ENCODE data around the gene DPF3.
"Not testable (repeated sequence)": the region's sequence is repeated elsewhere in the genome, so short reads cannot be mapped to it uniquely, and the experiment has no call there.

Gene DPF3

DNA sequence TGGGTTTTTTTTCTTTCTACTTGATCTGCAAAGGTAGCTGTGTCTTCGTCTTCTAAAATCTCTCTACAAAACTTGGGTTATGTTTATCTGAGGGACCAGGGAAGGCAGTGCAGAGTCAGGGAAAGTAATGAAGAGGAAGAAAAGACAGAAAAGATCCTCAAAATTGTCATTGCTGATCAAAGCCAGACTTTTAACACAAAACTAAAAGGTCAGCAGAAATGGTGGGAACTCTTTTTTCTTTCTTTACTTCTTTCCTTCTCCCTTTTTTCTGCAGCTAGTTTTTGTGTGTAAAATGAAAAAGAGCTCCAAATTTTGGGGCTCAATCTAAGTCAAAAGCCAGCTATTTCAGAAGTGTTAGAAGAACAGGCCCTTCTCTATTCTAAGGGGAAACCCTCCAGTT lies 11.9 kb downstream of the DPF3 start:
- intact Hi-C loops (cut with micrococcal nuclease) = no loop called here
- Mint-ChIP-seq H3K9me3 (no peaks in the 10 kb centered on the region), H3K4me1 (ENCODE audit: low read depth) (peaks cover 15% of the 10 kb centered on the region), H3K36me3 (ENCODE audit: low read depth) (no peaks in the 10 kb centered on the region), H3K27me3 (peaks cover 32% of the 10 kb centered on the region), H3K27ac (no peak overlapping the region), H3K4me3 (no peak overlapping the region)

DNA sequence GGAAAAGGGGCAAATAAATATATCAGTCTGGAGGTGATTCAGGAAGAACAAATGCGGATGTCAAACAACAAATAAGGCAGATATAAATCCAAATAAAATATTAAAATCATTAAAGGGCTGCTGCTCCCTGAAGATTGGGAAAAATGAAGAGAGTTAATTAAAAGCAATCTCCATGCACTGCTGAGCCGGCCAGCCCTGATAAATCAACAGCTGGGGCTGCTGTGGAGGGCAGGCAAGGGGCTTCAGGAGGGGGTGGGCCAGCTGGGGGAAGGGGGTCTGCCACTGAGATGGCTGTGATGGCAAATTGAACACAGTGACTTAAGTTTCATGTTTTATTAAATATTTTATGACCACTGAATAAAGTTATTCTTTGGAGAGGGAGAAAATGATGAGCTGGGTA lies 12.4 kb downstream of the DPF3 start:
- Mint-ChIP-seq H3K9me3 (no peaks in the 10 kb centered on the region), H3K27me3 (peaks cover 34% of the 10 kb centered on the region), H3K27ac (no peak overlapping the region), H3K4me3 (no peak overlapping the region), H3K4me1 (ENCODE audit: low read depth) (peaks cover 15% of the 10 kb centered on the region), H3K36me3 (ENCODE audit: low read depth) (no peaks in the 10 kb centered on the region)
- intact Hi-C loops (cut with micrococcal nuclease) = no loop called here

DNA sequence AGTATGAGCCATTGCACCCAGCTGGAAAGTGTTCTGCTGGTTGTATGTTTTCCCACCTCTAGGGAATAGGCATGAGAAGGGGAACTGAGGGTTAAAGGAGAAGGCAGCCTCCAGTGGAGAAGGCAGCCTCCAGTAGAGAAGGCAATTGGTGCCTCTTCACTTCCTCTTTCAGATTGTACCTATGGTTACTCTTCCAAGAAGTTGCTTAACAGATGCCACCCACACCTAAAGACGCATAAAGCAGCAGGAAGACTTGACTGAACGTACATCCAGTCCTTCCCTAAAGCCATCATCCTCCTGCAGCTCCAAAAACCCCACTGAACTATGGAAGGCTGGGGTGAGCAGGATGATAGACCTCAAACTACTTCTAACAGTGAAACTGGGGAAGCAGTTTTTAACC lies 13.1 kb downstream of the DPF3 start:
- intact Hi-C loops (cut with micrococcal nuclease) = no loop called here
- no peaks in the 10 kb centered on the region for H3K9me3 Mint-ChIP-seq
- peaks cover 15% of the 10 kb centered on the region for H3K4me1 Mint-ChIP-seq (ENCODE audit: low read depth)
- no peak overlapping the region for H3K27ac Mint-ChIP-seq
- H3K4me3 Mint-ChIP-seq = no peak overlapping the region
- H3K36me3 Mint-ChIP-seq (ENCODE audit: low read depth) = no peaks in the 10 kb centered on the region
- peaks cover 33% of the 10 kb centered on the region for H3K27me3 Mint-ChIP-seq

DNA sequence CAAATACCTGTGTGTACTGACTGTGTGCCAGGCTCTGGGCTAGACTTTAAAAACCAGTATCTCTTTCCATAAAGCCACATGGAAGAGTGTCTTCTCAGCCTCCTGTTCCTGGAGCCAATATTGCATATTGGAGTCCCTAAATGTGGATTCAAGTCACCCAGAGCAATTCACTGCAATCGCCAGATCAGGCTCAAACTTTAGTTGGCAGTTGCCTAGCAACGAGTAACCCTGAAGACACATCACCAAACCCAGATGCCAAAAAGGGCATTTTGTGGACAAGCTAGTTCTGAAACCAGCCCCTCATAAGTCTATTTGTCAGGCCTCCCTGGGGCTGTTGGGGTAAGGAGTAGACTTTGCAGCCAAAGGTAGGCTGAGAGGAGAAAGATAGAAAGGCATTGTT lies 13.7 kb downstream of the DPF3 start:
- Mint-ChIP-seq H3K9me3 (peaks cover under 1% of the 10 kb centered on the region), H3K27ac (no peak overlapping the region), H3K27me3 (peaks cover 27% of the 10 kb centered on the region), H3K4me1 (ENCODE audit: low read depth) (peaks cover 15% of the 10 kb centered on the region), H3K4me3 (no peak overlapping the region), H3K36me3 (ENCODE audit: low read depth) (no peaks in the 10 kb centered on the region)
- intact Hi-C loops (cut with micrococcal nuclease) = no loop called here

DNA sequence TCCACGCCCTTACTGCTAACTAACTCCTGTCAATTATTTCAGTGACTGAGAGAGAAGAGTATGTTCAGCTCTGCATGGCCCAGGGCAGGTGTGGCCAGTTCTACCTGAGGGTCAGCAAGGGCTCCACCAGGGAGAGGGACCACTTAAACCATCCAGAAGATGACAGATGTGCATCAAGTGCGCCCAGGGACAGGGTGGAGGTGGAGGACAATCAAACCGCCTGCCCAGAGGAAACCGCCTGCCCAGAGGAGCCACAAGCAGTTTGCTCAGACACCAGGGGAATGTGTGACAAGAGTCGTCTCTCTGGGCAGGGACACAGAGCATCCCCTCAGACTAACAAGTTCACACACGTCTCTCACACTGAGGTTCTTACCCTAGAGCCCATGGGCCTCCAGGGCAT lies 14.5 kb downstream of the DPF3 start:
- H3K27ac Mint-ChIP-seq = no peak overlapping the region
- H3K4me3 Mint-ChIP-seq = no peak overlapping the region
- H3K9me3 Mint-ChIP-seq = peaks cover 8% of the 10 kb centered on the region
- H3K27me3 Mint-ChIP-seq = peaks cover 24% of the 10 kb centered on the region
- H3K4me1 Mint-ChIP-seq (ENCODE audit: low read depth) = peaks cover 20% of the 10 kb centered on the region
- intact Hi-C loops (cut with micrococcal nuclease) = no loop called here
- no peaks in the 10 kb centered on the region for H3K36me3 Mint-ChIP-seq (ENCODE audit: low read depth)

DNA sequence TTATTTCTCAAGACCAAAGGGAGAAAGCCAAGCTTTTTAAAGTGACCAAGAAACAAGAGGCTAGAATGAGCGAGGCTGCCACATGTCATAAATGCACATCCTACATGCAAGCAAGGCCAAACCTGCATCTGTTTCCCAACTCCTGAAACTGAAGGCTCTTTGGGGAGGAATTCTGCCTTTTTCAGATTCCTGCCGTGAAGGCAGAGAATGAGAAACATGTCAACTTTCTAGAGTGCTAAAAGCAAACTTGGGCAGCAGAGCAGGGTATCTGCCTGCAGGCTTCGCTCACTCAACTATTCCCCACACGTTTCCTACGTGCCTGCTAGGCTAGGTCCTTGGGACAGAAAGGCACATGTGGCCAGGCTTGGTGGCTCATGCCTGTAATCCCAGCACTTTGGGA lies 15.2 kb downstream of the DPF3 start:
- peaks cover 16% of the 10 kb centered on the region for H3K4me1 Mint-ChIP-seq (ENCODE audit: low read depth)
- no peaks in the 10 kb centered on the region for H3K36me3 Mint-ChIP-seq (ENCODE audit: low read depth)
- intact Hi-C loops (cut with micrococcal nuclease) = no loop called here
- no peak overlapping the region for H3K4me3 Mint-ChIP-seq
- H3K9me3 Mint-ChIP-seq = peaks cover 11% of the 10 kb centered on the region
- H3K27ac Mint-ChIP-seq = no peak overlapping the region
- H3K27me3 Mint-ChIP-seq = peaks cover 24% of the 10 kb centered on the region

DNA sequence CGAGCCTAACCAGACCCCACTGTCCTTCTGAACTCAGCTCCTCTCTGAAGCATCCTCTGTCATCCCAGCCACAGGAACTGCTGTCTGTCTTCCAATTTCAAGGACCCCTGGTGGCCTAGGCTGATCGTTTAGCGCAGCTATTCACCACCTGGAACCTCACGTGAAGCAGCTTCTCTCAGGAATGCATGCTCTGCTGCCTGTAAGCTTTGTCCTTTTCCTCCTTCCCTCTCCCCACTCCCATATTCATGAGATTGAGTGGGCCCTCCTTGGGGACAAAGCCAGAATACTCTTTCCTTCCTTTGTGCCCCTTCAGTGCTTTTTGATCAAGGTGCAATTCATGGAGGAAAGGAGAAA lies 17.2 kb downstream of the DPF3 start:
- peaks cover 15% of the 10 kb centered on the region for H3K9me3 Mint-ChIP-seq
- peaks cover 16% of the 10 kb centered on the region for H3K4me1 Mint-ChIP-seq (ENCODE audit: low read depth)
- peaks cover 16% of the 10 kb centered on the region for H3K27me3 Mint-ChIP-seq
- H3K27ac Mint-ChIP-seq = no peak overlapping the region
- no peak overlapping the region for H3K4me3 Mint-ChIP-seq
- intact Hi-C loops (cut with micrococcal nuclease) = no loop called here
- H3K36me3 Mint-ChIP-seq (ENCODE audit: low read depth) = no peaks in the 10 kb centered on the region

DNA sequence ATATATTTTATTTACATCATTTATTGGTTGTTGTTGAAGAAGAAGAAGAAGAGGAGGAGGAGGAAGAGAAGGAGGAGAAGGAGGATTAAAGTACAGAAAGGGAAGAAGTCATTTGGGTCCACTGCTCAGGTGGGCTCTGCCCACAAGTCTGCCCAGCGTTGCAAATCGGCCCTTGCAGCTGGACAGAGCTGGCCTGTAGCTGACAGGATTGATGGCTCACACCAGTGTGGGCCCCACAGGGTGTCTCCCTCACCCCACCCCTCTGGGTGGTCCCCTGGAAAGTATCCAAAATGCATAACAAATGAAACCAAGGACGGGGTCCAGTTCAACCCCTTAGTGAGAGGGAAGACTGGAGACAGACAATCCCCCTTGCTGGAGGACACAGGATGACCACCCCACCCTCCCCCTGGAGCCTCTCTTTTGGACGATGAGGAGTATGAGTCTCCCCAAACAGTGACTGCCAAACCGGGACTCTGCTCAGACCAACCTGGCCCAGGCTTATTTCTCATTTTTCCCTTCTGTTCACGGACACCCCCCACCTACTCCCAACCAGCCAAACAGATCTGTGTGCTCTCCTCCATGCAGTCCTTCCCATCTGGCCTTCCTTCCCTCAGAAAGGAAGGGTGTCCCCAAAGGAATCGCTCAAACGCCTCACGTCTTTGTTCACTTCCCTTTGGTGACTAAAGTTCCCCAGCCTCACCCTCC lies 17.7 kb downstream of the DPF3 start:
- no peak overlapping the region for H3K27ac Mint-ChIP-seq
- H3K27me3 Mint-ChIP-seq = peaks cover 16% of the 10 kb centered on the region
- H3K4me3 Mint-ChIP-seq = no peak overlapping the region
- peaks cover 13% of the 10 kb centered on the region for H3K4me1 Mint-ChIP-seq (ENCODE audit: low read depth)
- H3K9me3 Mint-ChIP-seq = peaks cover 20% of the 10 kb centered on the region
- intact Hi-C loops (cut with micrococcal nuclease) = no loop called here
- H3K36me3 Mint-ChIP-seq (ENCODE audit: low read depth) = no peaks in the 10 kb centered on the region

DNA sequence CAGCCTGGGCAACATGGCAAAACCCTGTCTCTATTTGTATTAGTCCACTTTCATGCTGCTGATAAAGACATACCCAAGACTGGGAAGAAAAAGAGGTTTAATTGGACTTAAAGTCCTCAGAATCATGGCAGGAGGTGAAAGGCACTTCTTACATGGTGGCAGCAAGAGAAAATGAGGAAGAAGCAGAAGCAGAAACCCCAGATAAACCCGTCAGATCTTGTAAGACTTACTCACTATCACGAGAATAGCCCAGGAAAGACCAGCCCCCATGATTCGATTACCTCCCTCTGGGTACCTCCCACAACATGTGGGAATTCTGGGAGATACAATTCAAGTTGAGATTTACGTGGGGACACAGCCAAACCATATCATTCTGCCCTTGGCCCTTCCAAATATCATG lies 23.0 kb downstream of the DPF3 start:
- H3K4me3 Mint-ChIP-seq = not testable (repeated sequence)

DNA sequence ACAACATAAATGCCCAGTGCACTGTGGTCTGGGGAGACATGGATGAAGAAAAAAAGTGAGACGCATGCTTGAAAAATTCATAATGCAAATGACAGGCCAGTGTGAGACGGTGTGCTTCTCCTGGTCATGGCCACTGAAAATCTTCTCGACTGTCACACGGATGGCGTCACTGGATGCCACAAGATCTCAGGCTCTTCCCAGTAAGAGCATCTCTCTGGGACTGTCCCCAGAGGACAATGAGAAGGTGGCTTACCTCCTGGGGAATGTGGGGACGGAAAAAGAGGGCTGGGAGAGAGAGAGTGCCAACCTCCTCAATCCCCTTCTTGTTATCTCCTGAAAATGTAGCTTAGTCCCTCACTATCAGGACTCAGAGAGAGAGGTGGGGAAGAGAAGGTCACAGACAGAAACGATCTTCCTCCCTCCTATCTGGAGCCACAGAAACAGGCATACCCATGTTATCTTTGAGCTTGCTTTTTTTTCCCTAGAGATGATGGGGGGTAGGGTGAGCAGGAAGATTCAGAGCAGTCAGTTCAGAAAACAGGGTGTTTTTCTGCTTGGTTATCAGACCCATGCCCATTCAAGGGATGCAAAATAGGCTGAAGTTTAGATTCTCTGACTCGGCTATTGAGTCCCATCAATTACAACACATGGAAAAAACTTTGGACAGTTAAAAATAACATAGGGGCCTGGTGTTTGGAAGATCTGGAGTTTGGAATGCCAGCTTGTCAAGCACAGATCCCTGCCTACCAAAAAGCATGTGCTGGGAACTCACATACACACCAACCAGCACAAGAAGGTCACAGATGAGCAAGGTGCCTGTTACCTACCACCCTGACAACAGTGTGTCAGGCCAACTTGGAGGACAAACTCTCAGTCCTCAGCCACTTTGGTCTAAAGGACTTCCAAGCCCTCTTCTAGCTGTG lies 24.2 kb downstream of the DPF3 start:
- H3K27me3 Mint-ChIP-seq = peaks cover 7% of the 10 kb centered on the region
- H3K36me3 Mint-ChIP-seq (ENCODE audit: low read depth) = no peaks in the 10 kb centered on the region
- intact Hi-C loops (cut with micrococcal nuclease) = no loop called here
- no peak overlapping the region for H3K27ac Mint-ChIP-seq
- peaks cover 22% of the 10 kb centered on the region for H3K9me3 Mint-ChIP-seq
- peaks cover 2% of the 10 kb centered on the region for H3K4me1 Mint-ChIP-seq (ENCODE audit: low read depth)
- no peak overlapping the region for H3K4me3 Mint-ChIP-seq

More for the DNA sequence above, 23.0 kb downstream of the DPF3 start:
- H3K27me3 Mint-ChIP-seq; H3K27ac Mint-ChIP-seq; H3K4me1 Mint-ChIP-seq (ENCODE audit: low read depth); H3K36me3 Mint-ChIP-seq (ENCODE audit: low read depth); intact Hi-C loops (cut with micrococcal nuclease): not testable (repeated sequence)
- peaks cover 28% of the 10 kb centered on the region for H3K9me3 Mint-ChIP-seq

DNA sequence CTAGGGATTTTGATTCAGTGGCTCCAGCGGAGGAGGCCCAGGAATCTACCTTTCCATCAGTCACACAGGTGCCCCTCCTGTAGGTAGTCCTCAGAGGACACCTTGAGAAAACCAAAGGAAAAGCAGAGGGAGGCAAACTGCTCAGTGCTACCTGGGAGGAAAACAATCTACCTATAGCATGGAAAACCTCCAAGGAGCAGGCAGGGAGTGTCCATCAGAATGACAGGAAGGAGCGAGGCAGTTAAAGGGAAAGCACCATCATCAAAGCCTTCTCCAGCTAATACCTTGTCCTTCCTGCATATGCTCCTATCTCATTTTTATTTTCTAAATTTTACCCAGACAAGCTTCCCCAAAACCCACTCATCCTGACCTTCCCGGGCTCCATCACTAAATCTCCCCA lies 25.4 kb downstream of the DPF3 start:
- peaks cover 17% of the 10 kb centered on the region for H3K9me3 Mint-ChIP-seq
- no peaks in the 10 kb centered on the region for H3K36me3 Mint-ChIP-seq (ENCODE audit: low read depth)
- no peaks in the 10 kb centered on the region for H3K4me1 Mint-ChIP-seq (ENCODE audit: low read depth)
- intact Hi-C loops (cut with micrococcal nuclease) = no loop called here
- no peak overlapping the region for H3K27ac Mint-ChIP-seq
- H3K4me3 Mint-ChIP-seq = no peak overlapping the region
- H3K27me3 Mint-ChIP-seq = peaks cover 7% of the 10 kb centered on the region

DNA sequence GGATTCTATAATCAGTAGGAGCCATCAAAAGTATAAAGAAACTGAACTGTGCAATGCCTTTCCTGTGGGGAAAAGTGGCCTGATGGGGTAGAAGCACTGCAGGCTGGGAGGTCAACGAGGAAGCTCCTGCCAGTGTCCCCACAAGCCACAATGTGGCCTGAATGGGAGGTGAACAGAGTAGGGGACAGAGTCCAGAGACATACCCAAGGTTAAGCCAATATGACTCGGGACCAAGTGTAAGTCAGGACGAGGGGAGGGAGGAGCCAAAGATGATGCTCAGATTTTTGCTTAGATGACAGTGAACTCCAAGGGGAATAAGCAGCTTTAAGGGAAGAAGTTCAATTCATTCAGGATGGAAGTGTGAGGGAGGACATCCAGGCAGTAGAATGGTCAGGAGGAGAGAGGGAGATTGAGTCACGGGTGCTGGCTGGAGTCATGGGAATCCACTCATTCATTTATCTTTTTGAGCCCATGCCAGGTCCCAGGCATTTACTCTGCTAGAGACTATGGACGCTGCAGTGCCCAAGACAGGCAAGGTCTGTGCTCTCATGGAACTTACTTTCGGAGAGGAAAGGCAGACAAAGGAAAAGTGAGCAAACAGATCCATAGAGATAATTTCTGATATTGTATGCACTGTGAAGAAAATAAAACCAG lies 29.1 kb downstream of the DPF3 start:
- Mint-ChIP-seq H3K27me3 (peaks cover 15% of the 10 kb centered on the region), H3K9me3 (no peaks in the 10 kb centered on the region), H3K36me3 (ENCODE audit: low read depth) (no peaks in the 10 kb centered on the region), H3K4me1 (ENCODE audit: low read depth) (no peaks in the 10 kb centered on the region), H3K27ac (no peak overlapping the region), H3K4me3 (no peak overlapping the region)
- intact Hi-C loops (cut with micrococcal nuclease) = no loop called here

DNA sequence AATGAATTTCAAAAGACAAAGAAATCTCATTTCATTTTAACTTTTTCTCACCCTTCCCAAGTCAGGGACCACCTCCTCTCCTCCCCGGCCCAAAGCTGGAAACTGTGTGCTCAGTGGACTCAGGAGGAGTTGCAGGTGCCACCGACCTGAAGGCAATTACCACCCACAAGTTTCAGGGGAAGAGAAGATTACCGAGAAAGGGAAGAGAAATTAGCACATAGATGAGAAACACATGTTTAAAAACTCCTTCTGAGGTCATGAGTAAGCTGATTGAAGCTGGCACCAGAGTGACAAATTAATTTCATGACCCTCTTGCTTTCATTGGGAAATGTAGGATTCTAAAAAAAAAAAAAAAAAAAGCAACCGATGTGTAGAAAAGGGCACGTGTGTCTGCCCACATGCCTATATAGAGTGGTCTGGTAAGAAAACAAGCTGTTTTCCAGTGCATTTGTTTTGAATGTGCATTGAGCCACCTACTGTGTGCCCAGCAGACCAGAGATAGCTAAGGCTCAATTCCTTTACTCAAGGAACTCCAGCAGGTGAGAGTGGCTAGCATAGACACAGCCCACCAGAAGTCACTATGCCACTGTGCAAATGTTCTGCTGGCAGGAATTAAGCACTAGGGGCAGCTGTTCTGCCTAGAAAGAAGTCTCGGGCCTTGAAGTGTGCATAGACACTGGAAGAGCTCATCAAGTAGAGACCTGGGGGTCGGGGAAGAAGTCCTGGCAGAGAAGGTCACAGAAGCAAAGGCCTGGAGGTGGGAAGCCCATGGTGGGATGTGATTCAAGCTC lies 30.5 kb downstream of the DPF3 start:
- Mint-ChIP-seq H3K36me3 (ENCODE audit: low read depth) (no peaks in the 10 kb centered on the region), H3K27me3 (peaks cover 15% of the 10 kb centered on the region), H3K9me3 (no peaks in the 10 kb centered on the region), H3K4me3 (no peak overlapping the region), H3K27ac (no peak overlapping the region), H3K4me1 (ENCODE audit: low read depth) (no peaks in the 10 kb centered on the region)
- intact Hi-C loops (cut with micrococcal nuclease) = no loop called here

All from dendritic cell treated with granulocyte-macrophage colony-stimulating factor and Interleukin-4, amounts not matched to agents 40 ng/mL and 50 ng/mL, for 4 days (primary cell).